ENCODE results near the gene CST6.
"Not testable (repeated sequence)": the region's sequence is repeated elsewhere in the genome, so short reads cannot be mapped to it uniquely, and the experiment has no call there.

Gene CST6

DNA sequence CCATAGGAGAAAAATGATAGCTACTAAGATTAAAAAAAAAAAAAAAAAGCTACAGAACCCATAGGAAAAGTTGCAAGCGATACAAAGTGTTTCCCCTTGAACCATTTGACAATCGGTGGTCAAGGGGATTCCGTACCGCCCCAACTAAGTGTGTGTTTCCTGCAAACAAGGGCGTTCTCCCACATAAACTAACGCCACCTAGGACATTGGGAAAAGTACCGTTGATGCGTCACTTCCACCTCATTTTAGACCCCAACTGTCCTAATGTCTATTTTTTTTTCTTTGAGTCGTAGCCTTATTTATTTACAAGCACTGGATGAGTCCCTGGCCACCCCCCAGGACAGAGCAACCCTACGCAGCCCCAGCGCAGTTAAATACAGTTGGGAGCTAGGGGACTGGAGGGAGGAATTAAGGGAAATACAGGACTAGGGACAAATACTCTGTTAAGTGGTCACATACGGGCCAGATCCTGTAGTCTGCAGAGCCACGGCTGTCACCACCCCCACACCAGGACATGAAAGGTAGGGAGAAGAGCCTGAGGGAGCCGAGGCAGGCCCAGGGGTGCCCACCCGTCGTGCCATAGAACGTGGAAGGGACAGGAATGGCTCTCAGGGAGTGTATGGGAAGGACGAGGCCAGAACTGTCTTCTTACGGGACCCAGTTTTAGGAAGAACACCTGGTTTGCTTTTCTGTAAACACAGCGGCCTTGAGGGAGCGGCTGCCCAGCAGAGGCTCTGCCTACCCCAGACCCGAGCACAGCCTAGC is 28.8 kb upstream of the CST6 start:
- FAIRE-seq (no peak), DNase-seq (ENCODE audit: insufficient read length, low spot score) (no peak)

DNA sequence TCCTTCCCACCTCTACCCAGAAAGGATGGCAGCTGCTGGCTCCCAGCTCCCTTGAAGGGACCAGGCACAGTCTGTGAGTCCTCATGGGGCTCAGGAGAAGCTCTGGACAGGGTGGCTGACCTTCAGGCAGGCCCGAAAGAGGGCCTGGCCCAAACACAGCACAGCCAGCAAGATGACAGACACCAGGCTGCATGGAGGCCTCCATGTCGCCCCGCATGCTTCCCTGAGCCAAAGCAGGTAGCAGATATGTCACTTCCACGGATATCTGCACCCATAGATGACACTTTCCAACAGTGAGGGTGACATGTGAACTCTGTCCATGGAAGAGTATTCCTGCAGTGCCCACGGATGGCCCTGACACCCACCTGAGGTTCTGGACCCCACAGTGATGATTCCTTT is 28.2 kb upstream of the CST6 start:
- DNase-seq (ENCODE audit: insufficient read length, low spot score) = no peak
- FAIRE-seq = no peak

DNA sequence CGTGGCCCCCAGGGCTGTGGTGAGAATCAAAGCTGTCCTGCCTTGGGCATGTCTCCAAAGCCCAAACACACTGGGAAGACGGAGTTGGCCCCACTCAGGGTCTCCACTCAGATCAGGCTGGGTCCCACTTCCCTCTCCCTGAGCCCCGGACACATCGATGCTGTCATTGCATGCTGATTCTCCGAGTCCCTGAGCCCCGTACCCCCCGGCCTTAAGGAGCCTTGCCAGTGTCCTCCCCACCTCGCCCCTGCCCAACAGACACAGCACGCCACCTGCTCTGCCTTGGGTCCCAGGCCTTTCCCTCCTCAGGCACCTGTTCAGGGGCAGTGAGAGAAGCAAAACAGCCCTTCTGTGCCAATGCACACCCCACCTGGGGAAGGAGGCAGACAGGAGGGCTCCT is 24.5 kb upstream of the CST6 start:
- DNase-seq (ENCODE audit: insufficient read length, low spot score) (no peak), FAIRE-seq (no peak)

DNA sequence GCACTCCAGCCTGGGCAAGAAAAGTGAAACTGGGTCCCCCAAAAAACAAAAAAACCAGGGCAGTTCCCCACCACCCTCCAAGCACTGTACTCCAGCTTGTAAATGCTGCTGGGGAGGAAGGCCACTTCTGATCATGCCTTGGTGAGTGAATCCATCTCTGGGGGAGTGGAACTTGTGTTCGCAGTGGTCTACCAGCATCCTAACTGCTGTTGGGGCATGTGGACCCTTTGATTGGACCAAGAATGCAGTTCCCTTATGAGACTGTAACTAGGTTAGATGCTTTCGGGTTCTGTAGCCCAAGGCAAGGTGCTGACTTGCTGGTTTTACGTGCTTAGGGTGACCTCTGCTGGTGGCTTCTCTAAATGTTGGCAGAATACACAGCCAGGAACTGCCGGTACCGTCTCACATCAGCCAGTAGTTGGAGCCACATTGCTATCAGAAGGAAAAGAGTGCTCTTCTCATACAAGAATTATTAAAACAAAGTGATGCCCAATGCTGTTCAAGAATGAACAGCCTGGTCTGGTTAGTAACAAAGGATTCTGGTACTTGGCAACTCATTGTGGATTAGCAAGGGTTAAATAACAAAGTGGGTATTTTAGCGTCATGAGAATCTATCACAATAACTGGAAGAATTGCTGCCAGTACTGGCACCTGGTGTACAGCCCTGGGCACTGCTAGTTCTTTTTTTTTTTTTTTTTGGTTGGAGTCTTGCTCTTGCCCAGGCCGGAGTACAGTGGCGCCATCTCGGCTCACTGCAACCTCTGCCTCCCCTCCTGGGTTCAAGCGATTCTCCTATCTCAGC is 22.8 kb upstream of the CST6 start:
- FAIRE-seq = peak; percentile 98

DNA sequence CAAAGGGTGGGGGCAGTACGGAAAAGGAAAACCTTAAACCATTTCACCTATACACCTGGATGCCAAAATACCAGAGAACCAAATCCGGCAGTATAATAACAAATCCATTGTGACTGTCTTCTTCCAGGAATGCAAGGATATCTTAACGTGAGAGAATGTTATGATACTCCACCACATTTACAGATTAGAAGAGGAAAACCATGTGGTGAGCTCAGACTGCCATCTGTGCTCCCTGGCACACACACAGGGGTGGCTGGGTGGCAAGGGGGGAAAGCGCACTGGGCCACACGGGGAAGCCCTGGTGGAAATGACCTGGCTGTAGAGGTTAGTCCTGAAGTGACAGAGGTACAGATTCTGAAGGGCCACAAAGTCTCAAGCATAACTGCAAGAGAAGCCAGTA is 19.8 kb upstream of the CST6 start:
- FAIRE-seq = no peak
- no peak for DNase-seq (ENCODE audit: insufficient read length, low spot score)

More for the DNA sequence above, 22.8 kb upstream of the CST6 start:
- peak; percentile 89 for DNase-seq (ENCODE audit: insufficient read length, low spot score)

DNA sequence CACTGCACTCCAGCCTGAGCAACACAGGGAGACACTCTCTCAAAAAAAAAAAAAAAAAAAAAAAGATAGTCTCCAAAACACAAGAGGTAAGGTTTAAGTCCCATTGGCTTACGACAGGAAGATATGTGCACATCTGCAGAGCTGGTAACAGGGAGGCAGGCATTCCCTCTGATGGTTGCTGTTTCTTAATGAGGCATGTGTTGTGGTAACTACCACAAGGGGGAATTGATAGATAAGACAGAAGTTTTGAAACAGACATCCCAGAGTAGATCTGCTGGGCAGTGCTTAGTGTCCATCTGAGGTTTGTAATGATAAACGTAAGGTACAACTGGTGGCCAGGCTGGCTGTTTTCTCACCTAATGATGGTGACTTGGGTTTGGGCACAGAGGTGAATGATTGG is 14.5 kb upstream of the CST6 start:
- no peak for DNase-seq (ENCODE audit: insufficient read length, low spot score)

DNA sequence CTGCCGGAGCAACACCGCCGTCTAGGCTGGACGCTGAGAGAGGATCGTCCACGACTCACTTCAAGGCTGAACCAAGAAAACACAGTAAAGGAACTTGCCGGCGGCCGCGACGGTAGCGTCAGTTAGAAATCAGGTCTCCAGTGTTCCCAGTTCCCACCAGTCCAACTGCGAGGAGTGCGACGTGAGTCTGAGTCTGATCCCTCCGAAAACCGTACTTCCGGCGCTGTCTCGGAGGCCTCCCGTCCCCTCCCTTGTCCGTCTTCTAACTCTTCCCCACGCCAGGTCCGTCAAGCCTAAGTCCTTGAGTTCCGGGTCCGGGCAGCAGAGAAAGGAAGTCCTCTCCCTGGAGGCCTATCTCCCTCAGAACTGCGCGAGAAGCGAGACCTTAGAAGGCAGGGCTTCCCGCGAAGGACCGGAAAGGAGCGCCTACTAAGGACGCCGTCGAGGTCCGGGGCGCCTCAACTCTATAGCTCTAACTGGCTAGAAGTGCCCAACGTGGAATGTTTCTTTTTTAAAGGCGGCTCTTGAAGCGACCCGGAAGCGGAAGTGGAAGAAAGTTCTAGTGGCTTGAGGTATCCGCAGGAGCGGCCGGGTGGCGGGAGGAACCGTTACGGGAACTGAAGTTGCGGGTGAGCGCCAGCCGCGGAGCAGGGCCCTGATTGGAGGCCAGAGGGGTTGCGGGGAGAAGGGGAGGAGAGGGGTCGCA is 9.7 kb upstream of the CST6 start, which contains the start of the genes BANF1 and EIF1AD:
Gene BANF1, plus strand, starts transcription at position 562 of the 706 bp plus-strand sequence. CDS start 748 bp downstream, outside the sequence.
Gene EIF1AD, minus strand, starts transcription at position 216 of the 706 bp plus-strand sequence. CDS start 1,768 bp downstream, outside the sequence.
- FAIRE-seq (peak; percentile 94), DNase-seq (ENCODE audit: insufficient read length, low spot score) (peak; percentile 87)

More for the DNA sequence above, 14.5 kb upstream of the CST6 start:
- no peak for FAIRE-seq

DNA sequence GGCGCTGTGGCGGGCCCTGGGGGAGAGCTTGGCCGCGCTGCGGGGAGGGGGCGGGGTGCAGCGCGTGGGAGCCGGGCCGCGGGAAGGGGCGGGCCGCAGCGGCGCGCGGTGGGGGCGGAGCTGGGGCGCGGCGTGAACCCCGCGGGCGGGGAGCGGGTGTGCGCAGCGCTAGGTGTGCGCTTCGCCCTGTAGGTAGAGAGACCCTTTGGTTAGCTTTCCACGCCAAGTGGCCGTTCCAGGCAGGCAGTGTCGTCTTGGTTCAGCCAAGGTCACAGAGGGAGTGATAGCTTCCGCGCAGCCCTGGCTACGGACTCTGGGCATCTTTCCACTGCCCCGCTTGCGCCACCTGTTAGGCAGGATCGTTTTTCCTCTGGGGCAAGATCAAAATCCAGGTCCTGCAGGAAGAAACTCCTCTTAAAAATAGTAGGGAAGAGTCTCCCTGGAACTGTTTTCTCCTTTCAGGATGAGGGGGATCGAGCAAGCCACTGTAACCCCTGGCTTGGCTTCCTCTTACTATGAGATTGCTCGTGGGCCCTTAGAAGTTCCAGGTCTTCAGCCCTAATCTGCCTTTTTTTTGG is 9.1 kb upstream of the CST6 start:
- FAIRE-seq (peak; percentile 45), DNase-seq (ENCODE audit: insufficient read length, low spot score) (peak; percentile 58)

DNA sequence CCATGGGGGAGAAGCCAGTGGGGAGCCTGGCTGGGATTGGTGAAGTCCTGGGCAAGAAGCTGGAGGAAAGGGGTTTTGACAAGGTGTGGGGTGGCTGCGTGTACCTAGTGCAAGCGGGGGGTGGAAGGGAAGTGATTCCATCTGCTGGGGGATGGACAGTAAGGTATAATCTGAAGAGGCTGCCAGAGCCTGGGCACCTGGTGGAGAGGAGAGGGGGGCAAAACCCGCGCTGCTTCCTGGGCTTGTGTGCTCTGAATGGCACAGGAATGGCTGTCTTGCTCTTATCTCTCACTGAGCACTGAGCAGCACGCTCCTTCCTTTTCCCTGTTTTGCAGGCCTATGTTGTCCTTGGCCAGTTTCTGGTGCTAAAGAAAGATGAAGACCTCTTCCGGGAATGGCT is 8.5 kb upstream of the CST6 start:
- no peak for FAIRE-seq
- no peak for DNase-seq (ENCODE audit: insufficient read length, low spot score)

DNA sequence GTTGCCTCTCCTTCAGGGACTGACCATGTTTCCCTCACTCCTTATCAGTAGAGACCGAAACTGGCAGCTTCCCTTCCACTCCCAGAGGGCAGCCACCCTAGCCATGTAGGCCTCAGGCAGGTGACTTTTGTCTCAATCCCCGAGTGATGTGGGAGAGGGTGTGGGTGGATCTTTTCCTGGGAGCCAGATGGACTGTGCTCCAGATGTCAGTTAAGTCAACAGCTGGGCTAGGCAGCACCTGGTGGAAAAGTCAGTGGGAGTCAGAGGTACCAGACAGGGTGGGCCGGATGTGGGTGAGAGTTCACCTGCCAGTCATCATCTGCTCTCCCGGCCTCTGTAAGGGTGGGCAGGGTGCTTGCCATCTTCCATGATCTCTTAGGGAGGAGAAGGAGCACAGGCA is 7.6 kb upstream of the CST6 start:
- FAIRE-seq = no peak
- no peak for DNase-seq (ENCODE audit: insufficient read length, low spot score)

DNA sequence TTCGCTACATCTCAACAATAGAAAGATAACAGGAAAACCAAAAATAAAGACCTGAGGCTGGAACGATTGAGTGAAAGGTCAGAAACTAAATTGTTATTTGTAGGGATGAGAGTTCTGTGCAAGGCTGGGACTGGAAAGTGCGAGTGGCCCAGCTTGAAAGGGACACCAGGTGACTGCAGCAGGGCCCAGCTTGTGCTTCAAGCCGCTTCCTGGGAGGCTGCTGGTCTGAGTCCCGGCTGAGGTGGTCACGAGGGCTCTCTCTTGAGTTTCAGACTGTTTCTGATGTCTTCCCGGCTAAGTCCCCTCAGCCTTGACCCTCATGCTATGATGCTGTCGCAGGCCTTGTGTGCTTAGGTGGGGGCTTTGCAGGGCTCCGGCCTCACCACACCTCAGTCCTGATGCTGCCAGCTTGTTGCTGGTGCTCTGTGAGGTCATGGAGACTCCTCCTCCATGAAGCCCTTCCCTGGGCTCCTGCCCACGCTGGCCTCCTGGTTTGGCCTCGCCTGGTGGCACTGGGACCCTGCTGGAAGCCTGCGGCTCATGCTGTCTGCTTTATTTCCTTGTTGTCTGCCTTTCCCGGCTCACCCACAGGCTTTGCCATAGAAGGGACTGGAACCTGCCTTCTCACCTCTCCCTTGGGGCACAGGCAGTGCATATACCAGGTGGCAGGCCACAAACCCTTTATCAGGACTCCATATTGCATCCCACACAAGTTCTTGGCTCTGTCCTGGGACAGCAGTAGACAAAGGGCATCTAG is 5.5 kb upstream of the CST6 start:
- FAIRE-seq = no peak
- no peak for DNase-seq (ENCODE audit: insufficient read length, low spot score)

DNA sequence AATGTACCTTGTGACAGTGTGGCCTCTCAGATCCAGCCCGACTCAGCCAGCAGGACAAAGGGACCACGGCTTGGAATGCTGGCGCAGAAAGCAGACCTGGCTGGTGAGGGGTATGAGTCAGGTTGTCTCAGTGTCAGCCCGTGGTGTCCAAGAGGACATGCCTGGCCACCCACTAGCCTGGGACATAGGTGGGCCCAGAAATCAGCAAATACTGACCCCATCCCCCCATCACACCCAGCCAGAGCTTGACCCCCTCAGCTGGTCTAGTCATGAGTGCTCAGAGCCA is 5.0 kb upstream of the CST6 start:
- FAIRE-seq (no peak), DNase-seq (ENCODE audit: insufficient read length, low spot score) (no peak)

DNA sequence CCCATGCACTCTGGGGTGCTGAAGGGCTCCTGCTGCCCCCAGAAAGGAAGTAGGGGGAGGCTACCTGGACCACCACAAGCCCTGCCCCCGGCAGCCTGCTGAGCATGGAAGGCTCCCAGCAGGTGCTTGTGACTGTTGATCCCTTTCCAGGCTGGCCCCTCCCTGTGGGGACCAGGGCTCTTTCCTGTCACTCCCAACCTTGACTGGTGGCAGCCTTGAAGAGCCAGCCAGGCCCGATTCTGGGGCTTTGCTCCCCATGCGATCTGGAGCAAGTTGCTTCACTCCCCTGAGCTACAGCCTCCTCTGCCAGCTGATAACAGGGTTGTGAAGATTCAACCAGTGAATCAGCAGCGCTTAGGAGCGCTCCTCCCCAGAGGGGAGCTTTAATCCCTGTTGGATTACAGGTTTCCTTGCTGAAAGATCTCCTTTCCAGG is 4.6 kb upstream of the CST6 start:
- DNase-seq (ENCODE audit: insufficient read length, low spot score) (no peak), FAIRE-seq (no peak)

DNA sequence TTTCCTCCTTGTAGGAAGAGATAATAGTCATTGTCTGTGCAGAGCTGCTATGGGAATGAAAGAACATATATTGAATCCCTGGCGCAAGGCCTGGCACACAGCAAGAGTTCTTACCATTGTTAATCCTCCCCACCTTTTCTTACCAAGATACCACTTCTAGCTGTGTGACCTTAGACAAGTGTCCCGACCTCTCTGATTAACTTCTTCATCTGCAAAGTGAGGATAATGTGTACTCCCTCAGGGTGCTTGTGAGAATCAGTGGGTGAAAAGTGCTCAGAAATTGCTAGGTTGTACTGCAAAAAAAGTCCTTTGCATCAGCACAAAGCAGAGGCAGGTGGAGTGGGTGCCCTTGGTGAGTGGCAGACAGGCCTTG is 3.7 kb upstream of the CST6 start:
- FAIRE-seq (no peak), DNase-seq (ENCODE audit: insufficient read length, low spot score) (no peak)

DNA sequence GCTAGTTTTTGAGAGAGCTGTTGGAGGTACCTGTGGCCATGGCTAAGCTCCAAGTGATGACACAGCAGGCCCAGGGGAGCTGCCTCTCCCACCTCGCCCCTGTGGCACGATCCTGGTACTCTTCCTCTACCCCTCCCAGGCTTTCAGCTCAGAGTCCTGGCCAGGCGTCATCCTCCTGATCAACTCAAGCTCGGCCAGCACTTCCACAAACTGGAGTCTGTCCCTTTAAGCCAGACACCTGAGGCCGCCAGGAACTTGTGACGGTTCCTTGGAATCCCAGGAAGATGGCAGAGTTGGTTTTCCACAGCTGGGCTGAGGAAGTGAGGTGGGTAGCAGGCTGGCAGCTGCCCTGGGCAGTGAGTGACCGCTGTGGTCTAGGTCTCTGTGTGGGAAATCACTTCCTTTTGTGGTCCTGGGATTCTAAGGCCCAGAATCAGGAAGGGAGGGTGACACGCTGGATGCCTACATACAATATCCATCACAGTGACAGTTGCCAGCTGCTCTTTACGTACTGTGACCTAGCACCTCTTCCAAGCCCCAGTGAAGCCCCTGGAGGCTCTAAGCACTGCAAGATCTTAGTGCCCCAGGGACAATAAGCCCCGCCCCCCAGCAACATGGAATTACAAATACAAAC is 3.2 kb upstream of the CST6 start:
- DNase-seq (ENCODE audit: insufficient read length, low spot score) (no peak), FAIRE-seq (no peak)

DNA sequence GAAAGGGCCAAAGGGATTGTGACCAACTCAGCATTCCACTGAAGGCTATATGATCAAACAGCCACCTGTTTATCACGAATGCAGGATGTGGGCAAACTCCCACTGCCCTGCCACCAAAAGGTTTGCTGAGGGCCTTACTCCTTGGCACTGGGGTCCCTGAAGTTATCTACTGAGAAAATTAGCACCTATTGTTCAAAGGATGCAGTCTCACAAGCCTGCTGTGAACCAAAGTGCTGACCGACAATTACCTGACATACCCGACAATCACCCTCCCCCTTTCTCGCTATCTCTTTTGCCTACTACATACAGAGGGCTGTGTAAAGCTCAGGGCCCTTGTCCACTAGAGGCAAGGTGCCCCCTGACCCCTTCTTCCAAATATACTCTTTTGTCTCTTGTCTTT is 1.8 kb upstream of the CST6 start:
- DNase-seq (ENCODE audit: insufficient read length, low spot score); FAIRE-seq: not testable (repeated sequence)

DNA sequence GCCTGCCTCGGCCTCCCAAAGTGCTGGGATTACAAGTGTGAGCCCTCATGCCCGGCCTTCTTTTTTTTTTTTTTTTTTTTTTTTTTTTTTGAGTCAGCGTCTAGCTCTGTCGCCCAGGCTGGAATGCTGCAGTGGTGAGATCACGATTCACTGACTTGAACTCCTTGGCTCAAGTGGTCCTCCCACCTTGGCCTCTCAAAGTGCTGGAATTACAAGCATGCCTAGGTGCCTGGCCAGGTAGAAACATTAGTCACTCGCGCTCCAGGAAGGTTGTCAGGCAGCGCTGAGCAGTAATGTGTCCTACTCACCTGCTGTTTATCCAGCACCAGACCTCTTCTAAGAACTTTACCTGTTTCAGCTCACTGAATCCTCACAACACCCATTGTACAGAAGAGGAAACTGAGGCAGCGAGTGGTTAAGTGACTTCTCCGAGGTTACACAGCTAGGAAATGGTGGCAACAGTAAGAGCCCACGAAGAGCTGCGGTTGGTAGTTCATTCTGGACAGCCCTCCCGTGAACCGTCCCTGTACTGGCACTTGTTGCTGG is 496 bp upstream of the CST6 start:
- no peak for DNase-seq (ENCODE audit: insufficient read length, low spot score)
- no peak for FAIRE-seq

DNA sequence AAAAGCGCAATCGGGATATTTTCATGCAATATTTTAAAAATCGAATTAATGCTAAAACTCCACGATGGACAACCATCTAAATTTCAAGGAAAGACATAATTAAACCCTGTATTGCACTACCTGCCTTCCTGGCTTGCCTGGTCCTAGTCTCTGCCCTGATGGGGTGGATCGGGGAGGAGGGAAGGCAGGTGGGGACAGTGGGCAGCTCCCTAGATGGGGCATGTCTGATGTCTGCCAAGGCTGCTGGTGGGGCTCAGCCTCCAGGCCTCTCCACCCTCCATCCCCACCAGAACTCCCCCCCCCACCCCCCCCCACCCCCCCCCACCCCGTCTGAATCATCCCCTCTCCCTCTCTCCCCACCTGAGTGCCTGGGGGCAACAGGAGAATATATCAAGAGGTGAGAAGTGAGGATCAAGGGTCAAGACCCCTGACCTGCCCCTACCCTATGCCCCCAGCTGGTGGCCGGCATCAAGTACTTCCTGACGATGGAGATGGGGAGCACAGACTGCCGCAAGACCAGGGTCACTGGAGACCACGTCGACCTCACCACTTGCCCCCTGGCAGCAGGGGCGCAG is 650 bp downstream of the CST6 start:
- no peak for FAIRE-seq
- DNase-seq (ENCODE audit: insufficient read length, low spot score) = no peak
